IPS DF 6.9 (cell line): ENCODE data around the gene TMPRSS4.

Source experiments
- DNase-seq: peaks from one replicate; pipeline ENCODE4 v3.0.0-alpha.2; 2013; ENCODE audit warnings: low read depth, low spot score
- H3K27ac ChIP-seq: one replicate; pipeline ENCODE4 v1.5.1; 2013; ENCODE audit warnings: low read length, control low read depth
- H3K27me3 ChIP-seq: 2 replicates; pipeline ENCODE4 v1.6.1; 2013; ENCODE audit warnings: mild to moderate bottlenecking, low read length; ENCODE audit not compliant: control insufficient read depth, insufficient read depth
- H3K36me3 ChIP-seq: 2 replicates; pipeline ENCODE4 v1.6.1; 2013; ENCODE audit warnings: low read length; ENCODE audit not compliant: control insufficient read depth, insufficient read depth
- H3K4me1 ChIP-seq: 2 replicates; pipeline ENCODE4 v1.6.1; 2013; ENCODE audit warnings: low read length; ENCODE audit not compliant: control insufficient read depth, insufficient read depth
- H3K4me3 ChIP-seq: 2 replicates; pipeline ENCODE4 v1.5.1; 2013; ENCODE audit warnings: mild to moderate bottlenecking, low read length
- H3K9me3 ChIP-seq: 2 replicates; pipeline ENCODE4 v1.6.1; 2013; ENCODE audit warnings: low read length, inconsistent platforms; ENCODE audit not compliant: control insufficient read depth, insufficient read depth
- WGBS: extraction: QIAGEN DNeasy Blood & Tissue Kit; methylation state at CpG from one replicate; pipeline ENCODE4 v1.1.7; 2013; ENCODE audit warnings: mixed read lengths, missing lambda C conversion rate; ENCODE audit not compliant: insufficient read length, insufficient coverage; 5-methylcytosine and 5-hydroxymethylcytosine counted together

Gene TMPRSS4

DNA sequence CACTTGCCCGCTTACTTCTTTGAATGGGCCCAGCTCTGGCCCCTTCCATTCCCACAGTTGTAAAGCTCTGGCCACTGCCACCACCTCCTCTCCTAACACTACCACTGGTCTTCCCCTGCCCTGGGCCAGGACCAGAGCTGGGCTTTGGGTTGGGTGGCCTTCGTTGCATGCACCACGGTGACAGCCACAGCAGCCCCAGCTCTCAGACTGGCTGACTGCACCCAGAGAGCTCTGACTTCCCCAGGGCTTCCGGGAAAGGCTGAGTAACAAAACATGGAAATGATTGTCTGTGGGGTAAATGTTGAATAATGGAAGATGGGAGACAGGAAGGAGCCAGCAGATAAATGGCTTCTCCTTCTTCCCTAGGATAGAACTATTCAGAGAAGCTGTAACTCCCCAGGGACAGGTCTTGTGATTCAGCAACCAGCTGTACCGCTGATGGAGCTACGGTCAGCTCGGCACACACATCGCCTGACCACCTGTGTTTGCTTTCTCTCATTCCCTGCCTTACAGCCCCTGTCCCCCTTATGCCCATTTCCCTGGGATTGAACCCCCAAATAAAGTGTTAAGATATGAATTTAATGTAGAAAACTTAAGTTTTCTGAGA is 48.2 kb downstream of the TMPRSS4 start:
- Histone ChIP-seq H3K4me1 (no peaks in the 10 kb centered on the region), H3K4me3 (no peak overlapping the region), H3K9me3 (no peaks in the 10 kb centered on the region), H3K36me3 (no peaks in the 10 kb centered on the region), H3K27ac (no peak overlapping the region), H3K27me3 (no peaks in the 10 kb centered on the region; the same call in 1 of the 2 replicates)
- DNase-seq: no peak
- no CpG with 5 or more reads among the region's 8 CpGs for WGBS

DNA sequence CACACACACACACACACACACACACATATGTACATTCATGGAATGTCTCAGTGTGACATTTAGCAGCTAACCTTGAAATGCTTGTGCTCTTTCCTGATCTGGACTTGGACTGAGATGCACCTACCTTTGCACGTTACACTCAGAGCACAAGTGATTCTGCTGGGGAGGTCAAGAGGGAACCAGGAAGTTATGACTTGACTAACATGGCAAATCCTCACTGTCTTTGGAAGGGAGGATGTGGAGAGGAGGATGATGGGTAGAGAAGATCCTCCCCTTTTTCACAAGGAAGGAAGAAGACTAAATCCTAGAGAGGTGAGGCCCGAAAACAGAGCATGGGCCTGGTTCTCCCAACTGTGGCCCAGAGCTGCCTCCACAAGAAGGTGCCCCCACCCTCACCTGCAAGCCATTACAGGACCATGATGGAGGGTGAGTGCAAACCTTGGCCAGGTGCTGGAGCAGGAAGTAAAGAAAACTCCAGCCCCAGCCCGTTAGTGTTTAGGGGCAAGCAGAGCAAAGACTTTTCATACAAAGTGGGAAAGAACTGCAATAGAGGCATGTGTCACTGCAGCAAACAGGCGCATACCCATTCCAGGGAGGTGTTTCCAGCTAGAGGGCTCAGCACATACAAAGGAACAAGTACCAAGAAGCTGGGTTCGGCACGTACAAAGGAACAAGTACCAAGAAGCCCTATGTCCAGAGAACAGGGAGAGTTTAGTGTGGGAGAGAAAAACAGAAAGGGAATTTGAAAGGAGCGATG is 49.4 kb downstream of the TMPRSS4 start:
- H3K27ac ChIP-seq: no peak overlapping the region
- no peaks in the 10 kb centered on the region for H3K36me3 ChIP-seq
- no peak for DNase-seq
- H3K27me3 ChIP-seq: no peaks in the 10 kb centered on the region; the same call in 1 of the 2 replicates
- no CpG with 5 or more reads among the region's 7 CpGs for WGBS
- no peak overlapping the region for H3K4me3 ChIP-seq
- no peaks in the 10 kb centered on the region for H3K4me1 ChIP-seq
- no peaks in the 10 kb centered on the region for H3K9me3 ChIP-seq

DNA sequence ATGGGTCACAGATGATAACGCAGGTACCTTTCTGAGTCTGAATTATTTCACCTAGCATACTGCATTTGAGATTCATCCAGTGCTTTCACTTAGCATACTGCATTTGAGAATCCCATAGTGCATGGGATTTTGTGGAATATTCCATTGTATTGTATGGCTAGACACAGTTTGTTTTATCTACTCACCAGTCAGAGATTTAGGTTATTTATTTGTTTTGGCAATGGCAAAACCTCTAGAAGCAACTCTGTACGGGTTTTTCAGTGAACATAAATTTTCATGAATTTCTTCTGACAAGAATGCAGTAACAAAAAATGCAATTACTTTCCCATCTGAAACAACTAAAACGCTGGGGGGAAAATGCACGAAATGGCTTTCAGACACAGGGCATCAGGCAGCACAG is 51.4 kb downstream of the TMPRSS4 start:
- no peak overlapping the region for H3K4me3 ChIP-seq
- H3K4me1 ChIP-seq: no peaks in the 10 kb centered on the region
- H3K27ac ChIP-seq: no peak overlapping the region
- H3K36me3 ChIP-seq: no peaks in the 10 kb centered on the region
- no peaks in the 10 kb centered on the region for H3K9me3 ChIP-seq
- no CpG with 5 or more reads among the region's 4 CpGs for WGBS
- DNase-seq: no peak
- H3K27me3 ChIP-seq: no peaks in the 10 kb centered on the region; the same call in 1 of the 2 replicates

DNA sequence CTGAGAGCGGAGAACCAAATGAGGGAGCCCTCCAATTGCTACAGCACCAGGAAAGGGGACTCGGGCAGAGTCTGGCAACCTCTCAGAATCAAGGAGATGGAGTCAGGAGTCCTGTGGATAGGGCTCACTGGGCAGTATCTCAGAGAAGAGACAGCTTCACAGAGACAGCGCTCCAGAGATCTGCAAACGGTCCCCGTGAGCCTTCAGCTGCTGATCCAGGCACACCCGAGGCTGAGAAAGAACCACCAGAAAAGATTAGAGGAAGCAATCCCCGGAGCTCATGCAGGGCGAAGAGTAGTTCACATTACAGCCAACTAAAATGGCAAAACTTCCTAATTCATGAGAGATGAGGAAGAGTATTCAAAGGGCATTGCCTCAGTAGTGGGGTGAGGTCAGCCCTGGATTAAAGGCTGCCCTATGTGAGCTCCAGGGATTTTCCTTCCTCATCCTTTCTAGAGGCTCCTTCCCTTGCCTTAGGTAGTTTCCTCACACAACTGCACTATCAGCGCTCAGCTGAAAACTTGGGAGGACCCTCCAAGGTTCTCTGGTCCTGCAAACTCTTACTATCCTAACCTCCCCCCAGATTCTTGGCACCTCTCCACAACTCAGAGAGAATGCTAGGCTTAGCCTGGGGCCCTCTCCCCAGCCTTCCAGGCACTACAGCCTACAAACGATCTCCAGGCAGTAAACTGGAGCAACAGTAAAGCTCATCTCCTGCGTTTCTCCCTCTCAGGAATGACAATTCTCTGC is 52.0 kb downstream of the TMPRSS4 start:
- H3K27me3 ChIP-seq: no peaks in the 10 kb centered on the region; the same call in 1 of the 2 replicates
- no peak overlapping the region for H3K4me3 ChIP-seq
- no CpG with 5 or more reads among the region's 11 CpGs for WGBS
- H3K9me3 ChIP-seq: no peaks in the 10 kb centered on the region
- no peaks in the 10 kb centered on the region for H3K36me3 ChIP-seq
- H3K27ac ChIP-seq: no peak overlapping the region
- no peak for DNase-seq
- no peaks in the 10 kb centered on the region; the same call in 1 of the 2 replicates for H3K4me1 ChIP-seq

DNA sequence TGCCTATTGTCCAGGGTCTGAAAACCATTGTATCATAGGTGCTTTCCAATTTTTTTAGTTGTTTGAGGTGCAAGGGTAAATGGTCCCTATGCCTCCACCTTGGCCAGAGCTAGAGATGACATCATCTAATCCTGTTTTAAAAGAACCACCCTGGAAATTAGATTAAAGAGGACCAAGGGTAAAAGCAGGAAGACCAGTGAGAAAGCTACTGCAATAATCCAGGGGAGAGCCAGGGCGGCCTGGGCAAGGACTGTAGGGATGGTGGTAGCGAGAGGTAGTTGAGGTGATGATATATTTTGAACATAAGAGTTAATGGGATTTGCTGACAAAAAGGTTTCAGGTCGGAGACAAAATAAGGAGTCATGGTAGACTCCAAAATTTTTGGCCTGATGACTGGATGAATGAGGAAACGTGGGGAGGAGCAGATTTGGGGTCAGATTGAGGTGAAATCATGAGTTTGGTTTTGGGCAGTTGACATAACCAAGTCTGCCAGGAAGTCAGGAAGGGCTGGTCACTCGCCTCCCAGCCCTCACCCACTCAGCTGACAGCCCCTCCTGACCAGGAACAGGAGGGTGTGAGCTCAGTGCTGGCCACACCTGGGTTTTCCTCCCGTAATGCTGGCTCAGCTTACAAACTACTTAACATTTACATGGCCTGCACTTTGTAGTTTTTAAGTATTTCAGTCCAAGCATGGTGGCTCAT is 52.7 kb downstream of the TMPRSS4 start:
- H3K9me3 ChIP-seq: no peaks in the 10 kb centered on the region
- H3K27ac ChIP-seq: no peak overlapping the region
- H3K36me3 ChIP-seq: no peaks in the 10 kb centered on the region
- DNase-seq: no peak
- no CpG with 5 or more reads among the region's 6 CpGs for WGBS
- H3K4me1 ChIP-seq: no peaks in the 10 kb centered on the region; the same call in 1 of the 2 replicates
- no peaks in the 10 kb centered on the region; the same call in 1 of the 2 replicates for H3K27me3 ChIP-seq
- H3K4me3 ChIP-seq: no peak overlapping the region

DNA sequence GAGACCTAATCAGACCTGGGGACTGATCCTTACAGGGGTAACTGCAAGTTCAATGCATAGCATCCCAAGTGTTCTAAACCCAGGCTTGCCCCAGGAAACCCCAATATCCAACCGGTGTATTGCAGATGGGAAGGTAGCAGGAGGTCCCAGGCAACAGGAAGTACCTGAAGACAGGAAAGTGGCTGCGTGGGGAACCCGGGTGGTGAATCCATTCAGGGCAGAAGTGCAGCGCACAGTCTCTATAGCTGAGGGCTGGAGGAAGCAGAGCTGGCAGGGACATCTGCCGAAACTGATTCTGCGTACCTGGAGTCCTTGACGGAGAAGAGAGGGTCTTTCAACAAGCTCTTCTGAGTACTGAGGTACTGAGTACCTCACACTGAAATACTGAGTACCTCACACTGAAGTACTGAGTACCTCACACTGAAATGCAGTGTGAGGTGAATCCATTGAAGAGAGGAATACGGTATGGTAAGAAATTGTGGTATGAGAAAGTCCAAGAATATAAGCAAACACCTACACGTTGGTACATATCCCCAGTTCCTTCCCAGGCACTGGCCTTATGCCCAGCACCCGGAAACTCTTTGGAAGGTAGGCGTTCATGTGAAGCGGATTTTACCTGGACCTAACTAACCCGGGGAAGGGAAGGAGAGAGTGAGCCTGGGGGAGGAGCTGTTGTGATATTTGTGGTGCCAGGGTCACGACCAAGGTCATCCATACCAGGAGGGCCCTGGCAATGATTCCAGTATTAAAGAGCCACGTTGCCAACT is 55.7 kb downstream of the TMPRSS4 start:
- no peak overlapping the region for H3K4me3 ChIP-seq
- H3K36me3 ChIP-seq: no peaks in the 10 kb centered on the region
- no peaks in the 10 kb centered on the region for H3K9me3 ChIP-seq
- no peak overlapping the region for H3K27ac ChIP-seq
- WGBS: no CpG with 5 or more reads among the region's 15 CpGs
- no peaks in the 10 kb centered on the region; the same call in 1 of the 2 replicates for H3K4me1 ChIP-seq
- no peaks in the 10 kb centered on the region; the same call in 1 of the 2 replicates for H3K27me3 ChIP-seq
- no peak for DNase-seq

DNA sequence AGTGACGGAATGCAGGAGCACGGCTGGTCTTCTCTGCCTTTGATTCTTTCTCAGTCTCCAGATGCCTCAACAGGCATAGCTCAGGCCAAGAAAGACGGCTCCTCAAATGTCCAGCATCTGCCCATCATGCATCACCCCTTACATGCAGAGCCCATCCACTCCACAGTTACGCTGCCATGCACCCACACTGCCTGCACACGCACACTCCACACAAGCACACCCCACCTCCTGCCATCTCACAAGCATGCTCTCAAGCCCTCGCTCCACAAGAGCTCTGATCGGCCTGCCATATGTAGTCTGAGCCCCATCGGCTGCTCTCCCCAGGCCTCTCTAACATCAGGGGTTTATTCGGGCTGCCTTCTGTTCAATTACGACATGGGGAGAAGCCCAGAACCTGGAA is 56.9 kb downstream of the TMPRSS4 start:
- Histone ChIP-seq H3K36me3 (no peaks in the 10 kb centered on the region), H3K27ac (no peak overlapping the region), H3K27me3 (no peaks in the 10 kb centered on the region), H3K4me1 (no peaks in the 10 kb centered on the region; the same call in 1 of the 2 replicates), H3K4me3 (no peak overlapping the region), H3K9me3 (no peaks in the 10 kb centered on the region)
- no peak for DNase-seq
- no CpG with 5 or more reads among the region's 10 CpGs for WGBS

DNA sequence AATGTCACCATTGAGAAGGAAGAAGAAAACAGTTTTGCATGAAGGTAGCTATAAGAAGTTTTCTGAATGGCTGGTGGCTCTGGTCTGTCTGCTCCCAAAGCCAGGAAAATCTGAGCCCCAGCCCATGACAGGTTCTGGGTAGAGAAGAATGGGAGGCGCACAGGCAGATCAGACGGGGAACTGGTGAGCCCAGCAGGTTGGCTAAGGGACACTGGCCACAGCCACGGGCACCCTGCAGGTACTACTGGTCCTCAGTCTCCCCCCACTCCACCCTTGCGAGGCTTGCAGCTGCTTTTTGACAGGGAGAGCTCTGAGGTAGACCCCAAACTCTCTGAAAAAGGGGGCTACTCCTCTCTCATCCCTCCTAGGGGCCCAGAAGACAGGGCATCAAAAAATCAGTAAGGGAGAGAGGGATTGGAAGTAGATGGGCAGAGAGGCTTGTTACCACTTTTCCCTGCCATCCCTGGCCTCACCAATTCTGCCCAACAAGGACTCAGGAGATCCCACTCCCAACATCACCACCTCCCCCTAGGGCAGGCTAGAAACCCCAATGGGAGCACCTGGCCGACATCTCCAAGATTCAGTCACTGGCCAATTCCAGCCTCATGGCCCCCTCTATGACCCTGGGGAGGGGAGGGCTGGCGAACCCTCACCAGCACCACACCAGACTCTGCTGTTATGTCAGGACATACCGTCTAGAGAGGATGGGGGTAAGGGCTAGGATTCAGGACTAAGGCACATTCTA is 58.3 kb downstream of the TMPRSS4 start:
- H3K27ac ChIP-seq: no peak overlapping the region
- no peaks in the 10 kb centered on the region; the same call in 1 of the 2 replicates for H3K4me1 ChIP-seq
- H3K36me3 ChIP-seq: no peaks in the 10 kb centered on the region
- WGBS: no CpG with 5 or more reads among the region's 7 CpGs
- no peak overlapping the region for H3K4me3 ChIP-seq
- no peak for DNase-seq
- H3K27me3 ChIP-seq: no peaks in the 10 kb centered on the region
- H3K9me3 ChIP-seq: no peaks in the 10 kb centered on the region

DNA sequence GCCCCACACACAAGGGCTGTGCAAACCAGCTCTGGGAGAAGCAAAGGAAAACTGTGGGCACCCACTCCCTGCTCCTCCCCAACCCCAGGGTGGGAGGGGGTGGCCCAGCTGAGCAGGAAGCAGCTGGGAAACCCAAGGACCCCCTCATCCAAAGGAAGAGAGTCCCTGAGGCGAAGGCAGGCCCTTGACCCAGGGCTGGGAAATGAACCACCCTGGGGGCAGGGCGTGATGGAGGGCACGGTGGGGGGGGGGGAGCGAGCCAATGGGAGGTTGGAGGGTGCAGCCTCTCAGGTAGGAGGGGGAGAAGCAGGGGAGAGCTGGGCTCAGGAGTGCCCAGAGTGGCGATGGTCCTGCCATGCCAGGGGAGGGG is 58.9 kb downstream of the TMPRSS4 start:
- no peaks in the 10 kb centered on the region for H3K36me3 ChIP-seq
- DNase-seq: no peak
- H3K27ac ChIP-seq: no peak overlapping the region
- no peak overlapping the region for H3K4me3 ChIP-seq
- H3K9me3 ChIP-seq: no peaks in the 10 kb centered on the region
- H3K4me1 ChIP-seq: no peaks in the 10 kb centered on the region; the same call in 1 of the 2 replicates
- WGBS: no CpG with 5 or more reads among the region's 5 CpGs
- no peaks in the 10 kb centered on the region for H3K27me3 ChIP-seq
